H1 (cell line): ENCODE results near the gene PIBF1. TPM values are rescaled to one million over a fixed set of nuclear protein-coding genes. Genes with fewer than 3 reads are reported as not detected.

ENCODE experiments used
- ASH2L ChIP-seq: fragments of 200-600, 300-600 bp; sonication (generic); IDR thresholded peaks from one replicate; pipeline ENCODE4 v1.7.1; 2017; ENCODE audit warnings: low read length
- E2F6 ChIP-seq: IDR thresholded peaks from 2 replicates; pipeline ENCODE4 v1.6.1; 2012; ENCODE audit warnings: inconsistent platforms
- SIN3A ChIP-seq, 2 experiments: IDR thresholded peaks in 1 of 2; conservative IDR thresholded peaks in 1 of 2; 2 replicates each; pipeline ENCODE4 v1.6.1; 2011 to 2012; ENCODE audit warnings: low read length in 2 of 2, improper control_type of control experiment in 1 of 2, low read depth in 1 of 2, mild to moderate bottlenecking in 1 of 2
- SP2 ChIP-seq: IDR thresholded peaks from 2 replicates; pipeline ENCODE4 v1.6.1; 2012; ENCODE audit warnings: mild to moderate bottlenecking, low read length, inconsistent platforms
- polyA plus RNA-seq, 7 experiments: library from polyadenylated mRNA; depleted of rRNA in 3 of 7; stranded (reverse) in 5 of 7; unstranded in 2 of 7; fragments of >200 nt in 5 of 7; fragments of 200-250 nt in 2 of 7; gene quantifications; 1 replicate in 5 of 7; 2 replicates in 1 of 7; 4 replicates in 1 of 7; pipeline versions ENCODE4 v1.2.1 to v1.2.3, GENCODE V29; 2011 to 2013; ENCODE audit warnings: missing spikeins in 2 of 7, mixed read lengths in 2 of 7
- total RNA-seq: library from RNA; stranded (reverse); fragmentation: NEBNext Ultra II Directional; extraction: Animal tissue kit (Norgen Biotek cat#: 25700); gene quantifications from 2 replicates; pipeline ENCODE4 v1.2.1, GENCODE V29; 2021

PIBF1 gene
- total and polyA plus RNA-seq, 2 of the 8 experiments (the other 6 are each of a cell fraction or from before 2014, with no cell fraction given), result 1.1 to 13.2 TPM

- no peak for TF ChIP-seq SIN3A (conservative IDR thresholded peaks at IDR 0.05 in 1 of 2, IDR thresholded peaks at IDR 0.05 in 1 of 2; ENCODE audit: low read depth in 1 of 2, low read length in 2 of 2)
- no peak for TF ChIP-seq E2F6
- TF ChIP-seq SP2, result no peak
- no peak for TF ChIP-seq ASH2L
- TF ChIP-seq, all 59 proteins: peak for 0
Observed at GRCh38 chr13:73018336-73018735, 236.4 kb downstream of the PIBF1 start (continued).
